GM18505 (cell line): ENCODE results near the gene MSH4.
"Not testable (repeated sequence)": the region's sequence is repeated elsewhere in the genome, so short reads cannot be mapped to it uniquely, and the experiment has no call there.

Experiments
- ATAC-seq: cut with Tn5 transposase; IDR thresholded peaks from one replicate; pipeline ENCODE4 v1.9.1; 2021; ENCODE audit not compliant: unreplicated experiment
- POLR2A ChIP-seq: IDR thresholded peaks from 4 replicates; pipeline ENCODE4 v1.6.1; 2011; ENCODE audit warnings: borderline replicate concordance; ENCODE audit not compliant: insufficient read depth, insufficient read length; ENCODE audit errors: extremely low read depth

The MSH4 gene

DNA sequence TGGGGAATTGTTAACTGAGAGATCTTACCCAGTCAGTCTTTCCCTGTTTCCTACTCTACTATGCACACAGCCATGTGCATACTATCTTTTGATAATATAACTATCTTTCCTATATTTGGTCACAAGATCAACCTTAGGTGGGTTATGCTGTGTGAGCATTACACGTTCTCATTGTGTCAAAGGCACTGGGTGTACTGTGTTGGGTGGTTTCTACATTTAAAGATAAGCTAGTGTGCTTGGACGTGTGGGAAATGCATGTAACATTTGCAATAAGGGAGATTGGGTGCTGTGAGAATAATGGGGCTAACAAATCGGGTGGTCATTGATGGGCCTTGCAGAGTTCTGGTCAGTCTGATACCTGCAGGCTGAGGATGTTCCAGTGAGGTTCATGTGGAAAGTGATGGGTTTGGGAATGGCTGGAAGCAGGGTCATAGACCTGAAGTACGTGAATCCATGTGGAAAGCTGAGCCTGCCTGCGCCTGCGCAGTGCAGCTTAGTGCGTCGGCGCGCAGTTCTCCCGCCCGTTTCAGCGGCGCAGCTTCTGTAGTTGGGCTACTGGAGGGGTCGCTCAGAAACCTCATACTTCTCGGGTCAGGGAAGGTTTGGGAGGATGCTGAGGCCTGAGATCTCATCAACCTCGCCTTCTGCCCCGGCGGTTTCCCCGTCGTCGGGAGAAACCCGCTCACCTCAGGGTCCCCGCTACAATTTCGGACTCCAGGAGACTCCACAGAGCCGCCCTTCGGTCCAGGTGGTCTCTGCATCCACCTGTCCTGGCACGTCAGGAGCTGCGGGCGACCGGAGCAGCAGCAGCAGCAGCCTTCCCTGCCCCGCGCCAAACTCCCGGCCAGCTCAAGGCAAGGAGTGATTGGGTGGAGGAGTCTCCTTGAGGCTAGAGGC is at the start of gene MSH4:
Gene MSH4, plus strand, starts transcription at position 507 of the 897 bp plus-strand sequence. Its CDS starts 104 bp downstream, at position 611.
- peak; percentile 60 for TF ChIP-seq POLR2A
- ATAC-seq, result no peak

DNA sequence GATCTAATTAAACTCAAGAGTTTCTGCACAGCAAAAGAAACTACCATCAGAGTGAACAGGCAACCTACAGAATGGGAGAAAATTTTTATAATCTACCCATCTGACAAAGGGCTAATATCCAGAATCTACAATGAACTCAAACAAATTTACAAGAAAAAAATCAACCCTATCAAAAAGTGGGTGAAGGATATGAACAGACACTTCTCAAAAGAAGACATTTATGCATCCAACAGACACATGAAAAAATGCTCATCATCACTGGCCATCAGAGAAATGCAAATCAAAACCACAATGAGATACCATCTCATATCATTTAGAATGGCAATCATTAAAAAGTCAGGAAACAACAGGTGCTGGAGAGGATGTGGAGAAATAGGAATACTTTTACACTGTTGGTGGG is 39.5 kb upstream of the MSH4 start:
- not testable (repeated sequence) for ATAC-seq

DNA sequence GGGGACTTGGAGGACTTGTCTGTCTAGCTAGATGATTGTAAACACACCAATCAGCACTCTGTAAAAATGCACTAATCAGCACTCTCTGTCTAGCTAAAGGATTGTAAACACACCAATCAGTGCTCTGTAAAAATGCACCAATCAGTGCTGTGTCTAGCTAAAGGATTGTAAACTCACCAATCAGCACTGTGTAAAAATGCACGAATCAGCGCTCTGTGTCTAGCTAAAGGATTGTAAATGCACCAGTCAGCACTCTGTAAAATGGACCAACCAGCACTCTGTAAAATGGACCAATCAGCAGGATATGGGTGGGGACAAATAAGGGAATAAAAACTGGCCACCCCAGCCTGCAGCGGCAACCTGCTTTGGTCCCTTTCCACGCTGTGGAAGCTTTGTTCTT is 38.1 kb upstream of the MSH4 start:
- not testable (repeated sequence) for ATAC-seq

DNA sequence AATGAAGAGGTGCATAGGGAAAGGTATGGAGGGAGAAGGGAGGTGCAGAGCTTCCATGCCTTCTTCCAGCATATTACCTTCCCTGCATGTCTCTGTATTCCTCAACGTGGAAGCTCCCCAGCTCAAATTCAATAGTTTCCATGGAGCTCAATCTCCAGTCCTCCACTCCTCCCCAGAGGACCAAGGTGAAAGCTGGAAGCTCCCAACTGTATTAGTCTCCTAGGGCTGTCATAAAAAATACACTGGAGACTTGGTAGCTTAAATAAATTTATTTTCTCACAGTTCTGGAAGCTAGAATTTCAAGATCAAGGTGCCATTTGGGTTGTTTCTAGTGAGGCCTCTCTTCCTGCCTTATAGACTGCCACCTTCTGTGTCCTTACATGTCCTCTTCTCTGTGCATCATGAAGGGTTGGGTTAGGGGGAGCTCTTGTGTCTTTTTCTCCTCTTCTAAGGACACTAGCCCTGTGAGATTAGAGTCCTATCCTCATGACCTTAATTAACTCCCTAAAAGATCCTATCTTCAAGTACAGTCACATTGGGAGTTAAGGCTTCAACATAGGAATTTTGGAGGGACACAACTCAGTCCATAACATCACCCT is 32.5 kb upstream of the MSH4 start:
- no peak for ATAC-seq
- TF ChIP-seq POLR2A, result no peak

DNA sequence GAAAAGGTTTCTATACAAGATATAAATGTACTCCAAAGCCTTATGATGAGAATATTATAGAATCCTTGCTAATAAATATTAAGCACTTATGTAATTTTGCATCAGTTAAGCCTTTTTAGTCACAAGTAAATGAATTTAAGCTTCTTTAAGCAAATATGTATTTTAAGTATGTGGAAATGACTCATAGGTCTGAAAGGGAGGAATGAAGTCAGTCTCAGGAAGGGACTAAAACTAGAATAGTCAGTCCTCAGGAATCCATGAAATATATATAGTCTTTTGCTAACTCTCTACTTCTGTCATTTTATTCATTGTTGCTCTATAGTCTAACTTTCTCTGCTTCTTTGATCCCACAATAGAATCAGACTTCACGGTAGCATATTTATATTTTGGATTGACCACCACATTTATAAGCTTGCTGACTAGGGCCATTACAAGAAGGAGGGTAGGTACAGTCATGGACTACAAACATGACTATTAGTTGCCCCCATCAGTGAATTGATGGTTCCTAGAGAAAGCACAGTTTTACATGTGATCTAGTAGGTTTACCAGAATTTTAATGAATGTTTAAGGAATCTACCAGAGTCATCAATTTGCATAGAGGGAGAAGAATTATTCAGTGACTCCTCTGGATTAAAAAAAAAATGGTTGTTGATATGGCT is 30.9 kb upstream of the MSH4 start:
- TF ChIP-seq POLR2A, result no peak
- no peak for ATAC-seq

DNA sequence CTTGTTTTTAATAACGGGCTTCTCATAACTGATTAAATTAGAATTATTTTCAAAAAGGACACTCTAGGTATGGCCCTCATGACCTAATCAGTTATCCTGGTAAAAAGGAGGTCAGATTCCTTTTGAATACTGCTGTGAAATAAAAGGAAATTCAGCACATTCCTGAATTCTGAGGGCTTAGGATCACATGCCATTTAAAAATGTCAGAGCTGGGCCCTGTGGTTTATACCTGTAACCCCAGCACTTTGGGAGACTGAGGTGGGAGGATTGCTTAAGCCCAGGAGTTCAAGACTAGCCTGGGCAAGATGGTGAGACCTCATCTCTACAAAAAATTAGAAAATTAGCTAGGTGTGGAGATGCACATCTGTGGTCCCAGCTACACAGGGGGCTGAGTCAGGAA is 28.7 kb upstream of the MSH4 start:
- ATAC-seq, result no peak
- TF ChIP-seq POLR2A, result no peak

DNA sequence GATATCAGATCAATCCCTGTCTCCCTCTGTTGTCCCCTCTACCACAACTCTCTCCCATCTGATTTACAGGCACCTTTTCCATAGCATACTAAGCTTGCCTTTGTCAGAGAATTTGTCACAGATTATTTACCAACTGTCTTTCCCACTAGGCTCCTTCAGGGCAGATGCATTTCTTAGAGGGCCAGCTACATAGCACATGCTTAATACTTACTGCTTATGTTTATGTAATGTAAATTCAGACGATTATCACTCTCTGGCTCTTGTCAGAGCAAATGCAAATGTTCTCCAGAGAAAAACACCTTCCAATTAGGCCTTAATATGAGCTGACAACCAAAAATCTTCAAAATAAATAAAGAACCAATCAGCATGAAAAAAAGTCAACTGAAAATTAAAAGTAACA is 25.9 kb upstream of the MSH4 start:
- TF ChIP-seq POLR2A, result no peak
- ATAC-seq, result no peak

DNA sequence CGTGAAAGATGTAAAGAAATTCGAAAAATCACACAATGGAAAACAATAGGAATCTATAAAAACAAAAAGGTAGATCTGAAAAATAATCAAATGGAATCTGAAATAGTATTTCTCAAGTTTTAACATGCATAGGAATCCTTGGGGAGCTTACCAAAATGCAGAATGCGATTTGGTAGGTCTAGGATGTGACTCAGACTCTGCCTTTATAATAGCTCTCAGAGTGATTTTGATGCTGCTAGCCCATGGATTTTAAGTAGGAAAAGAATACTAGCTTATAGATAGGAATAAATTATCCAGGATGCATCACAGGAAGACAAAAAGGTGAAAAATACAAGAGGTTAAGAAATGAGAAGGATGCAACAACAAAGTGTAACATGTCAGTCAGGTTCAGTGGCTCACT is 24.7 kb upstream of the MSH4 start:
- TF ChIP-seq POLR2A, result no peak
- ATAC-seq, result no peak

DNA sequence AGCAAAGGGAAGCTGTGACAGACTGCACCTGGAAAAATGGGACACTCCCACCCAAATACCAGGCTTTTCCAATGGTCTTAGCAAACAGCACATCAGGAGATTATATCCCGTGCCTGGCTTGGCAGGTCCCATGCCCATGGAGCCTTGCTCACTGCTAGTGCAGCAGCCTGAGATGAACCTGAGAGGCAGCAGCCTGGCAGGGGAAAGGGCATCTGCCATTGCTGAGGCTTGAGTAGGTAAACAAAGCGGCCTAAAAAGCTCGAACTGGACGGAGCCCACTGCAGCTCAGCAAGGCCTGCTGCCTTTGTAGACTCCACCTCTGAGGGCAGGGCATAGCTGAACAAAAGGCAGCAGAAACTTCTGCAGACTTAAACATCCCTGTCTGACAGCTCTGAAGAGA is 18.9 kb upstream of the MSH4 start:
- not testable (repeated sequence) for ATAC-seq

DNA sequence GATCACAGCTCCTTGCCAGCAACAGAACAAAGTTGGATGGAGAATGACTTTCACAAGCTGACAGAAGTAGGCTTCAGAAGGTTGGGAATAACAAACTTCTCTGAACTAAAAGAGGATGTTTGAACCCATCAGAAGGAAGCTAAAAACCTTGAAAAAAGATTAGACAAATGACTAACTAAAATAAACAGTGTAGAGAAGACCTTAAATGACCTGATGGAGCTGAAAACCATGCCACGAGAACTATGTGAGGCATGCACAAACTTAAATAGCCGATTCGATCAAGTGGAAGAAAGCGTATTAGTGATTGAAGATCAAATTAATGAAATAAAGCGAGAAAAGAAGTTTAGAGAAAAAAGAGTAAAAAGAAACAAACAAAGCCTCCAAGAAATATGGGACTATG is 18.0 kb upstream of the MSH4 start:
- ATAC-seq, result not testable (repeated sequence)

DNA sequence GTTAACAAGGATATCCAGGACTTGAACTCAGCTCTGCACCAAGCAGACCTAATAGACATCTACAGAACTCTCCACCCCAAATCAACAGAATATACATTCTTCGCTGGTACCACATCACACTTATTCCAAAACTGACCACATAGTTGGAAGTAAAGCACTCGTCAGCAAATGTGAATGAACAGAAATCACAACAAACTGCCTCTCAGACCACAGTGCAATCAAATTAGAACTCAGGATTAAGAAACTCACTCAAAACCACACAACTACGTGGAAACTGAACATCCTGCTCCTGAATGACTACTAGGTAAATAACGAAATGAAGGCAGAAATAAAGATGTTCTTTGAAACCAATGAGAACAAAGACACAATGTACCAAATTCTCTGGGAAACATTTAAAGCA is 16.5 kb upstream of the MSH4 start:
- ATAC-seq, result not testable (repeated sequence)

DNA sequence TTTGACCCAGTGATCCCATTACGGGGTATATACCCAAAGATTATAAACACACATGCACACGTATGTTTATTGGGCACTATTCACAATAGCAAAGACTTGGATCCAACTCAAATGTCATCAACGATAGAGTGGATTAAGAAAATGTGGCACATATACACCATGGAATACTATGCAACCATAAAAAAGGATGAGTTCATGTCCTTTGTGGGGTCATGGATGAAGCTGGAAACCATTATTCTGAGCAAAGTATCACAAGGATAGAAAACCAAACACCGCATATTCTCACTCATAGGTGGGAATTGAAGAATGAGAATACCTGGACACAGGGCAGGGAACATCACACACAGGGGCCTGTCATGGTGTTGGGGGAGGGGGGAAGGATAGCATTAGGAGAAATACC is 12.8 kb upstream of the MSH4 start:
- not testable (repeated sequence) for ATAC-seq

DNA sequence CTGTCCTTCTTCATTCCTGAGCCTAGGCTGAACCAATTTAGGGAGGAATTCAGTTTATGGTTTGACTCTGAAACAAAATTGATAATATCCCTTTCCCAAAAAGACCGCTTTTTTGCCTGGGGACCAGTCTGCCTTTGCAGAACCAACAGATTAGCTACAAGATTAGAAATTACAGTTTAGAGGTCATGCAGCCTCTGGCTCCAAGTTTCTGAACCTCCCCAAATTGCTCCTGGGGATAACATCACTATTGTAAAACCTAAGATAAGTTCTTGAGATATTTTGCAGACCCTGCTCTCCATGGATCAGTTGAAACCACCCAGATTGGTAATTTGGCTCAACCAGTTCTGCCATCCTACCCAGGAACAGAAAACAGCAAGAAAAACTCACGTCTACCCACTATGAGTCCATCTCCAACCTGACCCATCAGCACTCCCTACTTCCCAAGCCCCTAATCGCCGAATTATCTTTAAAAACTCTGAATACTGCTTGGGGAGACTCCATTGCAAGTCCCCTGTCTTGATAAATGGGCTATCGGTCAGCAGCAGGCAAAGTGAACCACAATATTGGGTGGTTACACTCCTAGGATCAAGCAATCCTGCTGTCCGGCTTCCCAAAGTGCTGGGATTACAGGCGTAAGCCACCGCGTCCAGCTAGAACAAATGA is 11.2 kb upstream of the MSH4 start:
- no peak for TF ChIP-seq POLR2A

DNA sequence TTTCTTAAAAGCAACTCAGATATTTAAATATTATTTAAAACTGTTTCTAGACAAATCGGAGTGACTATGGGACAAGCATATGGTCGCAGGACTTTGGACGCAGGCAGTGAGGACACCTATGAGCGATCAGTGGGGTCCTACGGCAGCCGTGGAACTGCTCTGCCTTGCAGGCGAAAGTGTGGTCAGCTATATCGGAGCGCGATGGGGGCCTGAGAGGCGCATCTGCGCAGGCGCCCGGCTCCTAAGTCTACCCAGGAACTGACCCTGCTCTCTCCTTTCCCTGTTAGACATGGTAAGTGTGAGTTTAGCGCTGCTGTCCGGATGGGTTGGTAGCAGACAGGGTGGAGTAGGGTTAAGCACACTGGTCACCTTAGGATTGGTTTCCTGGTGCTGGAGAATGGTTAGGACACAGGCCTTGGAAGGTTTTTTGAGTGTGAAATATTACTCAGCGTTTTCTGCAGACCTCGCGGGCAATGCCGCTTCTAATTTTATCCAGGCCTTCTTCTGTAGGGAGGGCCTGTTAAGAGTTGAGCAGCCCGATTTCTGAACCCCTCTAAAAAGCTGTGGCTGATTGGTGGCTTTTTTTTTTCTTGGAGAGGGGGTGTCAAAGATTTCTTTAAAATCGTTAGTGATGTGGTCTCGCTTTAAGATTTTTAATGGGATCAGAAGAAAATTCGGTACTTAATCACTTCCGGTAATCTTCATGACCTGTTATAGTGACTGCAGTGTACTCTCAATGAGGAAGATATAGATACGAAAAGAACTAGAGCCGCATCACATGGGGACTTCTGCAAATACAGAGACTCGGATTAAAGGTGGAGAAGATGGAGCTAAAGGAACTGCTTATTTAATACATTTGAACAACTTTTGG is 10.5 kb upstream of the MSH4 start, which contains the start of gene RABGGTB:
Gene RABGGTB, plus strand, starts transcription at position 274 of the 871 bp plus-strand sequence. Its CDS starts 16 bp downstream, at position 290.
- peak; percentile 64 for ATAC-seq
- peak; percentile 99 for TF ChIP-seq POLR2A

More for the DNA sequence above, 11.2 kb upstream of the MSH4 start:
- ATAC-seq, result peak; percentile 6
